Omental fat pad (tissue), 4 donors: ENCODE results near the gene ITGAD. TPM values are rescaled to one million over a fixed set of nuclear protein-coding genes. Genes with fewer than 3 reads are reported as not detected.

ENCODE experiments used
- ATAC-seq: fragments of 150-250 bp; one replicate; pipeline ENCODE4 v1.9.1; 2016; ENCODE audit warnings: mild to moderate bottlenecking, moderate library complexity; ENCODE audit not compliant: low FRiP score
- DNase-seq: peaks from one replicate; pipeline ENCODE4 v3.0.0-alpha.2; 2019; ENCODE audit warnings: low spot score
- CTCF ChIP-seq, 3 donors: fragments of 450-650 bp; IDR thresholded peaks; one replicate each; pipeline ENCODE4 v1.5.1; 2016 to 2017; ENCODE audit warnings: antibody characterized with exemption in 3 of 3, mild to moderate bottlenecking in 3 of 3, moderate library complexity in 2 of 3
- total RNA-seq, 4 donors: library from RNA; depleted of rRNA; stranded (reverse); fragments of >200 nt; gene quantifications; one replicate each; pipeline ENCODE4 v1.1.0, GENCODE V29; 2016

ITGAD gene
- total RNA-seq, 4 donors from 2014 or later, result 0.28 to 0.47 (median 0.36) TPM; not detected in 1

- DNase-seq (no peak), ATAC-seq (no peak)
- no peak for TF ChIP-seq CTCF (IDR thresholded peaks at IDR 0.05)
These were observed 22.1 kb upstream of the ITGAD start for GRCh38 chr16:31371008-31371407.

- no peak for TF ChIP-seq CTCF (IDR thresholded peaks at IDR 0.05)
- DNase-seq, result no peak
- ATAC-seq, result no peak
These were observed 21.3 kb upstream of the ITGAD start for GRCh38 chr16:31371619-31372484.

- TF ChIP-seq CTCF (IDR thresholded peaks at IDR 0.05), result no peak
- no peak for ATAC-seq
- no peak for DNase-seq
These were observed 19.9 kb upstream of the ITGAD start for GRCh38 chr16:31373235-31373634.

- DNase-seq, result no peak
- no peak for ATAC-seq
- TF ChIP-seq CTCF (IDR thresholded peaks at IDR 0.05), result no peak
These were observed 17.9 kb upstream of the ITGAD start for GRCh38 chr16:31375231-31375630.

DNA sequence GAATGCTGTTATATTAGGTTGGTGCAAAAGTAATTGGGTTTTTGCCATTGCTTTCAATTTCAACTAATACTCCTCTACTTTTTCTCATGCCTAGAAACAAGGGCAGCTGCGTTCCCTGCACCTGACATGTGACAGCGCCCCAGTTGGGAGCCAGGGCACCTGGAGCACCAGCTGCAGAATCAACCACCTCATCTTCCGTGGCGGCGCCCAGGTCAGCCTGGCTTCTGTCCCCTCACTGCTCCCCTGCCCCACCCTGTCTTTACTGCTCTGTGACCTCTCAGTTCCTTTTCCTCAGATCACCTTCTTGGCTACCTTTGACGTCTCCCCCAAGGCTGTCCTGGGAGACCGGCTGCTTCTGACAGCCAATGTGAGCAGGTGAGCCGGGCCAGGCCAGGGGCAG is 16.4 kb upstream of the ITGAD start:
- no peak for TF ChIP-seq CTCF (IDR thresholded peaks at IDR 0.05)
- ATAC-seq (no peak), DNase-seq (no peak)

- ATAC-seq, result no peak
- no peak for TF ChIP-seq CTCF (IDR thresholded peaks at IDR 0.05)
- DNase-seq, result no peak
These were observed 15.8 kb upstream of the ITGAD start for GRCh38 chr16:31377210-31377903.
